OCI-LY3 (cell line): ENCODE results near the gene NUDT1.

Source experiments
- H2AFZ ChIP-seq: fragments of 200-600, 300-600 bp; shearing (Covaris generic); 2 replicates; pipeline ENCODE4 v1.6.0; 2014; ENCODE audit warnings: antibody characterized with exemption, low read depth, low read length
- H3K27ac ChIP-seq: fragments of 200-600, 300-600 bp; sonication (generic); 2 replicates; pipeline ENCODE4 v1.5.1; 2014; ENCODE audit warnings: mild to moderate bottlenecking, low read length, moderate library complexity, mixed read lengths
- H3K27me3 ChIP-seq: fragments of 200-600, 300-600 bp; sonication (generic); 2 replicates; pipeline ENCODE4 v1.6.1; 2014; ENCODE audit warnings: low read depth, low read length, mixed read lengths
- H3K36me3 ChIP-seq: fragments of 200-600, 300-600 bp; sonication (generic); replicated peaks from 2 replicates; pipeline ENCODE3; 2014; ENCODE audit warnings: low read depth, low read length, mixed read lengths
- H3K4me1 ChIP-seq: fragments of 300-600, 200-600 bp; sonication (generic); 2 replicates; pipeline ENCODE4 v1.6.1; 2014; ENCODE audit warnings: low read length, mixed read lengths
- H3K4me2 ChIP-seq: fragments of 200-600, 300-600 bp; sonication (generic); 2 replicates; pipeline ENCODE4 v1.6.1; 2014; ENCODE audit warnings: low read length, mixed read lengths
- H3K4me3 ChIP-seq: fragments of 300-600, 200-600 bp; sonication (generic); 2 replicates; pipeline ENCODE4 v1.5.1; 2014; ENCODE audit warnings: antibody characterized with exemption, mild to moderate bottlenecking, low read length, moderate library complexity
- H3K79me2 ChIP-seq: fragments of 300-600, 200-600 bp; shearing (Covaris generic); 2 replicates; pipeline ENCODE4 v1.6.1; 2014; ENCODE audit warnings: mild to moderate bottlenecking, low read length, mixed read lengths
- H3K9ac ChIP-seq: fragments of 300-600, 200-600 bp; shearing (Covaris generic); 2 replicates; pipeline ENCODE4 v1.6.0; 2014; ENCODE audit warnings: mild to moderate bottlenecking, low read length, moderate library complexity
- H3K9me3 ChIP-seq: fragments of 200-600, 300-600 bp; shearing (Covaris generic); 2 replicates; pipeline ENCODE4 v1.6.1; 2014; ENCODE audit warnings: low read length, mixed read lengths; ENCODE audit not compliant: insufficient read depth
- H4K20me1 ChIP-seq: fragments of 200-600, 300-600 bp; sonication (generic); 2 replicates; pipeline ENCODE4 v1.6.1; 2016; ENCODE audit warnings: low read length, mixed read lengths; ENCODE audit not compliant: insufficient read depth
- CTCF ChIP-seq: fragments of 200-600, 300-600 bp; sonication (generic); IDR thresholded peaks from 2 replicates; pipeline ENCODE4 v1.5.1; 2014; ENCODE audit warnings: antibody characterized with exemption, low read length, low read depth
- EZH2phosphoT487 ChIP-seq: fragments of 200-600 bp; shearing (Covaris generic); IDR thresholded peaks from 2 replicates; pipeline ENCODE4 v1.6.1; 2018; ENCODE audit warnings: antibody characterized with exemption, mixed run types, low read depth

The NUDT1 gene

DNA sequence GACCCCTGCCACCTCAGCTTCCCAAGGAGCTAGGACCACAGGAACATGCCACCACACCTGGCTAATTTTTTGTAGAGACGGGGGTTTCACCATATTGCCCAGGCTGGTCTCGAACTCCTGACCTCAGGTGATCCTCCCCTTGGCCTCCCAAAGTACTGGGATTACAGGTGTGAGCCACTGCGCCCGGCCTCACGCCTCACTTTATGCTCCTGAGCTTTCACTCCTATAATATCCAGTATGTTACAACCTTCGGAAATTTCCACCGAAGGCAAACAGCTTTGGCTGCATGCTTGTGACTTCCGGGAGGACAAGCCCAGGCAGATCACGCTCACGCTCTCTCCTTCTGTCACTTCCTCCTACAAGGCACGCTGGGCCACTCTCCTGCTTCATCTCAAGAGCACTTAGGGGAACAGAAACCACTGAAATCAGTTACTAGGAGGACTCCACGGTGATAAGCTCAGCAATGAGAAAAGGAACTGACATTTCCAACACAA is 4.9 kb upstream of the NUDT1 start:
- H3K4me2 ChIP-seq: peak overlapping the region; percentile 57
- H2AFZ ChIP-seq: no peak overlapping the region
- H3K4me3 ChIP-seq: peak overlapping the region; percentile 38
- TF ChIP-seq EZH2phosphoT487 (no peak), CTCF (no peak)
- peaks cover 29% of the 10 kb centered on the region for H3K4me1 ChIP-seq
- peaks cover 40% of the 10 kb centered on the region for H3K36me3 ChIP-seq
- peak overlapping the region; percentile 98 for H3K27ac ChIP-seq
- no peaks in the 10 kb centered on the region for H3K9me3 ChIP-seq
- peak overlapping the region; percentile 67; the same call in 1 of the 2 replicates for H3K9ac ChIP-seq
- no peaks in the 10 kb centered on the region for H3K27me3 ChIP-seq
- no peaks in the 10 kb centered on the region for H4K20me1 ChIP-seq
- peaks cover 49% of the 10 kb centered on the region for H3K79me2 ChIP-seq

GRCh38 chr7:2239242-2239641 is 2.8 kb upstream of the NUDT1 start:
- Histone ChIP-seq H3K4me2 (no peak overlapping the region), H4K20me1 (no peaks in the 10 kb centered on the region), H2AFZ (no peak overlapping the region), H3K4me3 (no peak overlapping the region), H3K27ac (no peak overlapping the region), H3K36me3 (peaks cover 40% of the 10 kb centered on the region), H3K9ac (no peak overlapping the region), H3K4me1 (peaks cover 32% of the 10 kb centered on the region), H3K9me3 (no peaks in the 10 kb centered on the region), H3K27me3 (no peaks in the 10 kb centered on the region), H3K79me2 (peaks cover 51% of the 10 kb centered on the region)
- TF ChIP-seq CTCF (no peak), EZH2phosphoT487 (no peak)

GRCh38 chr7:2242541-2243429 is 759 bp downstream of the NUDT1 start:
- peaks cover 18% of the 10 kb centered on the region for H3K4me1 ChIP-seq
- no peak overlapping the region; the same call in 1 of the 2 replicates for H2AFZ ChIP-seq
- peak overlapping the region; percentile 53 for H3K27ac ChIP-seq
- TF ChIP-seq CTCF: no peak
- no peak for TF ChIP-seq EZH2phosphoT487
- peaks cover 17% of the 10 kb centered on the region for H3K36me3 ChIP-seq
- H3K9ac ChIP-seq: peak overlapping the region; percentile 92
- H3K27me3 ChIP-seq: no peaks in the 10 kb centered on the region
- peaks cover 42% of the 10 kb centered on the region for H3K79me2 ChIP-seq
- H3K4me3 ChIP-seq: peak overlapping the region; percentile 96
- H4K20me1 ChIP-seq: no peaks in the 10 kb centered on the region
- no peaks in the 10 kb centered on the region for H3K9me3 ChIP-seq
- H3K4me2 ChIP-seq: peak overlapping the region; percentile 94

DNA sequence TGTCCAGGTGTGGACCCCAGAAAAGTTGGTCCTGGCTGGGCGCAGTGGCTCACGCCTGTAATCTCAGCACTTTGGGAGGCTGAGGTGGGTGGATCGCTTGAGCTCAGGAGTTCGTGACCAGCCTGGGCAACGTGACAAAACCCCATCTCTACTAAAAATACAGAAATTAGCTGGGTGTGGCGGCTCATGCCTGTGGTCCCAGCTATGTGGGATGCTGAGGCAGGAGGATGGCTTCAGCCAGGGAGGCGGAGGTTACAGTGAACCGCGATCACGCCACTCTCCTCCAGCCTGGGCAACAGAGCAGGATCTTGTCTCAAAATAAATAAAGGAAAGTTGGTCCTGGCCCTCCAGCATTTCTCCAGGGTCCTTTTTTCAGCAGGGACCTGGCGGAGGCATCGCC is 1.4 kb downstream of the NUDT1 start:
- Histone ChIP-seq H3K9me3 (no peaks in the 10 kb centered on the region), H4K20me1 (no peaks in the 10 kb centered on the region), H3K79me2 (peaks cover 42% of the 10 kb centered on the region), H2AFZ (no peak overlapping the region), H3K36me3 (peaks cover 10% of the 10 kb centered on the region), H3K4me2 (peak overlapping the region; percentile 94), H3K27ac (no peak overlapping the region), H3K4me1 (peaks cover 11% of the 10 kb centered on the region), H3K27me3 (no peaks in the 10 kb centered on the region), H3K4me3 (peak overlapping the region; percentile 96; the same call in 1 of the 2 replicates), H3K9ac (peak overlapping the region; percentile 92; the same call in 1 of the 2 replicates)
- TF ChIP-seq CTCF (no peak), EZH2phosphoT487 (no peak)
